HEK293 (cell line): ENCODE data around the gene CSNK2A1.

Source experiments
- CTCF ChIA-PET: fragments of 350-600 bp; formaldehyde crosslinking; extraction: SDS; loops from one replicate; lab custom pipeline; 2021; ENCODE audit warnings: antibody characterized with exemption; lab: Yijun Ruan, JAX
- POLR2A ChIA-PET: fragments of 300-600 bp; formaldehyde crosslinking; extraction: SDS; loops from one replicate; lab custom pipeline; 2020; ENCODE audit warnings: antibody characterized with exemption, inconsistent platforms; lab: Yijun Ruan, JAX
- H3K27ac ChIP-seq: fragments of 200-500 bp; sonication (Bioruptor generic); 2 replicates; pipeline ENCODE4 v1.5.1; 2014; ENCODE audit warnings: low read depth, low read length, control low read depth, inconsistent platforms; ENCODE audit errors: extremely low read depth
- H3K36me3 ChIP-seq, 2 experiments: fragments of 200-500 bp in 1 of 2; sonication (Bioruptor generic) in 1 of 2; 1 replicate in 1 of 2; 2 replicates in 1 of 2; pipeline ENCODE4 v1.5.1; 2014 to 2017; ENCODE audit warnings: inconsistent platforms in 2 of 2, low read length in 2 of 2; ENCODE audit not compliant: control insufficient read depth in 2 of 2, insufficient read depth in 1 of 2
- H3K4me1 ChIP-seq: fragments of 200-500 bp; sonication (Bioruptor generic); 2 replicates; pipeline ENCODE4 v1.5.1; 2014; ENCODE audit warnings: mild to moderate bottlenecking, low read length, inconsistent platforms; ENCODE audit not compliant: control insufficient read depth, insufficient read depth
- H3K4me3 ChIP-seq: 2 replicates; pipeline ENCODE4 v1.5.1; 2011; ENCODE audit warnings: low read depth, mild to moderate bottlenecking, control low read depth, low read length, moderate library complexity
- H3K9me3 ChIP-seq: fragments of 200-500 bp; sonication (Bioruptor generic); 2 replicates; pipeline ENCODE4 v1.5.1; 2014; ENCODE audit warnings: low read depth, low read length, inconsistent platforms; ENCODE audit not compliant: control insufficient read depth, insufficient read depth
- IKZF3 ChIP-seq: fragments of 450-650 bp; IDR thresholded peaks from 2 replicates; pipeline ENCODE4 v1.5.0; 2018; ENCODE audit warnings: missing biosample characterization, mild to moderate bottlenecking, missing genetic modification characterization, moderate library complexity
- KLF7 ChIP-seq: fragments of 450-650 bp; formaldehyde crosslinking; IDR thresholded peaks from 2 replicates; pipeline ENCODE4 v1.5.1; 2016; ENCODE audit warnings: missing biosample characterization, missing genetic modification characterization, borderline replicate concordance
- SALL2 ChIP-seq: fragments of 450-650 bp; formaldehyde crosslinking; IDR thresholded peaks from 2 replicates; pipeline ENCODE4 v1.5.0; 2017; ENCODE audit warnings: missing biosample characterization, mild to moderate bottlenecking, missing genetic modification characterization, borderline replicate concordance
- WT1 ChIP-seq: fragments of 450-650 bp; formaldehyde crosslinking; IDR thresholded peaks from 2 replicates; pipeline ENCODE4 v1.5.1; 2016; ENCODE audit warnings: missing biosample characterization, missing genetic modification characterization
- YY2 ChIP-seq: fragments of 450-650 bp; formaldehyde crosslinking; IDR thresholded peaks from 2 replicates; pipeline ENCODE4 v1.5.1; 2016; ENCODE audit warnings: missing biosample characterization, missing genetic modification characterization
- ZFP37 ChIP-seq: fragments of 450-650 bp; formaldehyde crosslinking; IDR thresholded peaks from 2 replicates; pipeline ENCODE4 v1.5.1; 2016; ENCODE audit warnings: missing biosample characterization, missing genetic modification characterization
- ZNF121 ChIP-seq: fragments of 450-650 bp; formaldehyde crosslinking; IDR thresholded peaks from 2 replicates; pipeline ENCODE4 v1.5.1; 2016; ENCODE audit warnings: missing biosample characterization, missing genetic modification characterization
- ZNF157 ChIP-seq: fragments of 450-650 bp; formaldehyde crosslinking; IDR thresholded peaks from 2 replicates; pipeline ENCODE4 v1.5.1; 2016; ENCODE audit warnings: missing biosample characterization, missing genetic modification characterization
- ZNF169 ChIP-seq: fragments of 450-650 bp; formaldehyde crosslinking; IDR thresholded peaks from 2 replicates; pipeline ENCODE4 v1.5.1; 2016; ENCODE audit warnings: missing biosample characterization, missing genetic modification characterization
- ZNF174 ChIP-seq: fragments of 450-650 bp; formaldehyde crosslinking; IDR thresholded peaks from 2 replicates; pipeline ENCODE4 v1.5.0; 2017; ENCODE audit warnings: missing biosample characterization, mild to moderate bottlenecking, missing genetic modification characterization
- ZNF302 ChIP-seq: fragments of 450-650 bp; formaldehyde crosslinking; IDR thresholded peaks from 2 replicates; pipeline ENCODE4 v1.5.1; 2016; ENCODE audit warnings: missing biosample characterization, missing genetic modification characterization, low read depth
- ZNF473 ChIP-seq: fragments of 450-650 bp; formaldehyde crosslinking; IDR thresholded peaks from 2 replicates; pipeline ENCODE4 v1.5.1; 2017; ENCODE audit warnings: missing biosample characterization, missing genetic modification characterization
- ZNF501 ChIP-seq: fragments of 450-650 bp; formaldehyde crosslinking; IDR thresholded peaks from 2 replicates; pipeline ENCODE4 v1.5.1; 2016; ENCODE audit warnings: missing biosample characterization, missing genetic modification characterization
- ZNF529 ChIP-seq: fragments of 450-650 bp; formaldehyde crosslinking; IDR thresholded peaks from 2 replicates; pipeline ENCODE4 v1.5.1; 2017; ENCODE audit warnings: missing genetic modification characterization, missing biosample characterization; ENCODE audit not compliant: insufficient replicate concordance
- ZNF624 ChIP-seq: fragments of 450-650 bp; formaldehyde crosslinking; IDR thresholded peaks from 2 replicates; pipeline ENCODE4 v1.5.1; 2017; ENCODE audit warnings: missing biosample characterization, missing genetic modification characterization
- ZNF76 ChIP-seq: fragments of 450-650 bp; formaldehyde crosslinking; IDR thresholded peaks from 2 replicates; pipeline ENCODE4; 2016; ENCODE audit warnings: low read depth, missing biosample characterization, missing genetic modification characterization, borderline replicate concordance
- ZNF792 ChIP-seq: fragments of 450-650 bp; formaldehyde crosslinking; IDR thresholded peaks from 2 replicates; pipeline ENCODE4 v1.5.1; 2016; ENCODE audit warnings: missing biosample characterization, missing genetic modification characterization
- ZNF837 ChIP-seq: fragments of 450-650 bp; formaldehyde crosslinking; IDR thresholded peaks from 2 replicates; pipeline ENCODE4 v1.5.1; 2016; ENCODE audit warnings: missing biosample characterization, missing genetic modification characterization
- TF ChIP-seq, protein P1 (sequence below): fragments of 450-650 bp; formaldehyde crosslinking; IDR thresholded peaks from 2 replicates; pipeline ENCODE4 v1.5.1; 2016; ENCODE audit warnings: missing biosample characterization, missing genetic modification characterization
- TF ChIP-seq, protein P2 (sequence below): fragments of 450-650 bp; formaldehyde crosslinking; IDR thresholded peaks from 2 replicates; pipeline ENCODE4 v1.5.1; 2016; ENCODE audit warnings: missing biosample characterization, missing genetic modification characterization, low read depth
- TF ChIP-seq, protein P3 (sequence below): fragments of 450-650 bp; formaldehyde crosslinking; IDR thresholded peaks from 2 replicates; pipeline ENCODE4 v1.5.1; 2017; ENCODE audit warnings: missing biosample characterization, missing genetic modification characterization

The CSNK2A1 gene

DNA sequence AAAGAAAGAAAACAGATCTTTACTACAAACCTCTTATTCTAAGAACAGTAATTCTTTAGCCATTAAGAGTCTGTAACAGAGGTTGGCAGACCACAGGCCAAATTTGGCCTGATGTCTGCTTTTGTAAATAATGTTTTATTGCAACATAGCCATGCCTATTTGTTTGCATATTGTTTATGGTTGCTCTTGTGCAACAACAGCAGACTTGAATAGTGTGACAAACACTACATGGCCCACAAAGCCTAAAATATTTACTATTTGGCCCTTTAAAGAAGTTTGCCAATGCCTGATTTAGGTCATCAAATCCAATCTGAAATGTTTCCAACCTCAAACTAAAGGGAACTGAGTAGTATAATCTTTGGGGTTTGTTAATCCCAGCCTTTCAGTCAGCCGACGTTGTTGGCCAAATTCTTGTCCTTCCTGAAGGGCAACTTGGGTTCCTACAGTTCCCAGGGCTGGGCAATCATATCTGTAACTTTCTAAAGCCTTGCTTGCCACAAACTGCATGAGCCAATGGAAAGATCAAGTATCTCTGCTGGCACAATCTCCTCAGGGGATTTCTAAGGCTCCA, 47.4 kb downstream of the CSNK2A1 start:
- Histone ChIP-seq H3K4me3 (no peak overlapping the region), H3K9me3 (no peaks in the 10 kb centered on the region), H3K36me3 (peaks cover 78 to 93% of the 10 kb centered on the region in 2 experiments), H3K27ac (no peak overlapping the region), H3K4me1 (no peaks in the 10 kb centered on the region)
- POLR2A ChIA-PET = no interaction called here
- TF ChIP-seq ZNF169 (tag by site-specific recombination) = no peak
- TF ChIP-seq ZNF624 (tag by site-specific recombination) = no peak
- TF ChIP-seq WT1 (tag by site-specific recombination) = no peak
- TF ChIP-seq, protein P1, sequence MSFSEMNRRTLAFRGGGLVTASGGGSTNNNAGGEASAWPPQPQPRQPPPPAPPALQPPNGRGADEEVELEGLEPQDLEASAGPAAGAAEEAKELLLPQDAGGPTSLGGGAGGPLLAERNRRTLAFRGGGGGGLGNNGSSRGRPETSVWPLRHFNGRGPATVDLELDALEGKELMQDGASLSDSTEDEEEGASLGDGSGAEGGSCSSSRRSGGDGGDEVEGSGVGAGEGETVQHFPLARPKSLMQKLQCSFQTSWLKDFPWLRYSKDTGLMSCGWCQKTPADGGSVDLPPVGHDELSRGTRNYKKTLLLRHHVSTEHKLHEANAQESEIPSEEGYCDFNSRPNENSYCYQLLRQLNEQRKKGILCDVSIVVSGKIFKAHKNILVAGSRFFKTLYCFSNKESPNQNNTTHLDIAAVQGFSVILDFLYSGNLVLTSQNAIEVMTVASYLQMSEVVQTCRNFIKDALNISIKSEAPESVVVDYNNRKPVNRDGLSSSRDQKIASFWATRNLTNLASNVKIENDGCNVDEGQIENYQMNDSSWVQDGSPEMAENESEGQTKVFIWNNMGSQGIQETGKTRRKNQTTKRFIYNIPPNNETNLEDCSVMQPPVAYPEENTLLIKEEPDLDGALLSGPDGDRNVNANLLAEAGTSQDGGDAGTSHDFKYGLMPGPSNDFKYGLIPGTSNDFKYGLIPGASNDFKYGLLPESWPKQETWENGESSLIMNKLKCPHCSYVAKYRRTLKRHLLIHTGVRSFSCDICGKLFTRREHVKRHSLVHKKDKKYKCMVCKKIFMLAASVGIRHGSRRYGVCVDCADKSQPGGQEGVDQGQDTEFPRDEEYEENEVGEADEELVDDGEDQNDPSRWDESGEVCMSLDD (tag by site-specific recombination) = no peak
- TF ChIP-seq ZNF121 = no peak
- TF ChIP-seq ZNF473 (tag by site-specific recombination) = no peak
- TF ChIP-seq ZNF302 (tag by site-specific recombination) = no peak
- TF ChIP-seq YY2 (tag by site-specific recombination) = no peak
- no peak for TF ChIP-seq ZNF76
- TF ChIP-seq ZNF529 = no peak
- no peak for TF ChIP-seq ZNF174 (tag by site-specific recombination)
- no peak for TF ChIP-seq KLF7
- CTCF ChIA-PET = interaction anchor here (1.0 to 1.5 kb wide), 2 partner anchors 18 to 171 kb away, joined by 5 to 6 read pairs; no protein-coding TSS in a partner anchor

DNA sequence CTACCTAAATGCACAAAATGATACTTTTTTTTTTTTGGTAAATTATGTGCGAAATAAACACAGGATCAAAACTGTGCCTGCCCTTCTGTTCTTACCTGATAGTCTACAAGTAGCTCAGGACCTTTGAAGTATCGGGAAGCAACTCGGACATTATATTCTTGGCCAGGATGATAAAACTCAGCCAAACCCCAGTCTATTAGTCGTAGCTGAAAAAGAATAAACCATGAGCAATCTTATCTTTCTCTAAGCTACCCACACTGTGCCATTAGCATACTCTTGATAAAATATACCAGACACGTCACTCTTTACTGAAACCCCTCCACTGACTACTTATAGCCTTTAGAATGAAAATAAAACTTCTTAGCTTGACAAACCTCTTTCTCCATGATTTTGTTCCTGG, 51.4 kb downstream of the CSNK2A1 start:
- H3K36me3 ChIP-seq = peaks cover 88 to 91% of the 10 kb centered on the region in 2 experiments
- TF ChIP-seq, protein P2, sequence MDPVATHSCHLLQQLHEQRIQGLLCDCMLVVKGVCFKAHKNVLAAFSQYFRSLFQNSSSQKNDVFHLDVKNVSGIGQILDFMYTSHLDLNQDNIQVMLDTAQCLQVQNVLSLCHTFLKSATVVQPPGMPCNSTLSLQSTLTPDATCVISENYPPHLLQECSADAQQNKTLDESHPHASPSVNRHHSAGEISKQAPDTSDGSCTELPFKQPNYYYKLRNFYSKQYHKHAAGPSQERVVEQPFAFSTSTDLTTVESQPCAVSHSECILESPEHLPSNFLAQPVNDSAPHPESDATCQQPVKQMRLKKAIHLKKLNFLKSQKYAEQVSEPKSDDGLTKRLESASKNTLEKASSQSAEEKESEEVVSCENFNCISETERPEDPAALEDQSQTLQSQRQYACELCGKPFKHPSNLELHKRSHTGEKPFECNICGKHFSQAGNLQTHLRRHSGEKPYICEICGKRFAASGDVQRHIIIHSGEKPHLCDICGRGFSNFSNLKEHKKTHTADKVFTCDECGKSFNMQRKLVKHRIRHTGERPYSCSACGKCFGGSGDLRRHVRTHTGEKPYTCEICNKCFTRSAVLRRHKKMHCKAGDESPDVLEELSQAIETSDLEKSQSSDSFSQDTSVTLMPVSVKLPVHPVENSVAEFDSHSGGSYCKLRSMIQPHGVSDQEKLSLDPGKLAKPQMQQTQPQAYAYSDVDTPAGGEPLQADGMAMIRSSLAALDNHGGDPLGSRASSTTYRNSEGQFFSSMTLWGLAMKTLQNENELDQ (tag by site-specific recombination) = no peak
- TF ChIP-seq ZNF792 (tag by site-specific recombination) (no peak), ZNF157 (tag by site-specific recombination) (no peak), IKZF3 (tag by site-specific recombination) (no peak), ZNF529 (no peak), ZNF837 (tag by site-specific recombination) (no peak), SALL2 (tag by site-specific recombination) (no peak), ZNF501 (no peak), ZFP37 (no peak)
- TF ChIP-seq, protein P3, sequence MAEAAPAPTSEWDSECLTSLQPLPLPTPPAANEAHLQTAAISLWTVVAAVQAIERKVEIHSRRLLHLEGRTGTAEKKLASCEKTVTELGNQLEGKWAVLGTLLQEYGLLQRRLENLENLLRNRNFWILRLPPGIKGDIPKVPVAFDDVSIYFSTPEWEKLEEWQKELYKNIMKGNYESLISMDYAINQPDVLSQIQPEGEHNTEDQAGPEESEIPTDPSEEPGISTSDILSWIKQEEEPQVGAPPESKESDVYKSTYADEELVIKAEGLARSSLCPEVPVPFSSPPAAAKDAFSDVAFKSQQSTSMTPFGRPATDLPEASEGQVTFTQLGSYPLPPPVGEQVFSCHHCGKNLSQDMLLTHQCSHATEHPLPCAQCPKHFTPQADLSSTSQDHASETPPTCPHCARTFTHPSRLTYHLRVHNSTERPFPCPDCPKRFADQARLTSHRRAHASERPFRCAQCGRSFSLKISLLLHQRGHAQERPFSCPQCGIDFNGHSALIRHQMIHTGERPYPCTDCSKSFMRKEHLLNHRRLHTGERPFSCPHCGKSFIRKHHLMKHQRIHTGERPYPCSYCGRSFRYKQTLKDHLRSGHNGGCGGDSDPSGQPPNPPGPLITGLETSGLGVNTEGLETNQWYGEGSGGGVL (tag by site-specific recombination) = no peak
- TF ChIP-seq, all 188 proteins: peak for 0
- no peaks in the 10 kb centered on the region for H3K4me1 ChIP-seq
- no peak overlapping the region for H3K4me3 ChIP-seq
- H3K27ac ChIP-seq = no peak overlapping the region
- no peaks in the 10 kb centered on the region for H3K9me3 ChIP-seq
- ChIA-PET POLR2A (interaction anchor here (1.2 kb wide), 1 partner anchor 84 kb away, joined by 3 read pairs; no protein-coding TSS in a partner anchor), CTCF (interaction anchor here (0.6 to 2.9 kb wide), 8 partner anchors 9 to 464 kb away, joined by 3 to 19 read pairs (median 4); no protein-coding TSS in a partner anchor)
